ENCODE results near the gene ARHGAP15.

ARHGAP15 gene

DNA sequence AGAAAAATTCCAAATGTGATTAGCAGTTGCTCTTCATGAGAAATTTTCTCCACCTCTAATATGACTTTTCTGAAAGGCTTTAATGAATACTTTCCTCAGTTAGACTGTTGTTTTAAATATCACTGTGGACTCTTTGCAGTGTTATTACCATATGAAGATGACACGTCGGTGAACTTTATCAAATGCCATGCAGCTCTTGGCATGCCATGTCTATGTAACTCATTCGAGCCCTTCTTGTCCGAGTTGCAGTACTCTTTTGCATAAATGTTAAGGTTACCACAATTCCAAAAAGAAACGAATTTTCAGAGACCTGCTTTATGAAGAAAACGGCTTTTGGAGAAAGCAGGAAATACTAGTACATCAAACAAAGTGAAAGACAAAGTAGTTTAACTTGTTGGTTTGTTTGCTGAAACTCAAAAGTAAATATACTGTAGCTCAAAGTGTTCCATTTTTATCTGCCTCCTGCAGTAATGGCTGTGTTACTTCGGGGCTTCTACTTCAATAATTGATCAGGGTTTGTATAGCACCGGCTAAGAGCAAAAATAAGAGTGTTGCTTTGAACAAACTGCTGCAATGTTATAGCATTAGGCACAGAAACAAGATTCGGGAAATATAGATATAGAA lies 204.1 kb downstream of the ARHGAP15 start:
- in situ Hi-C loops (cut with HindIII; ENCODE audit: low sequenced_read_pairs): loop anchor here (5.0 kb wide), 1 partner anchor 46 kb away; no protein-coding TSS in a partner anchor

- in situ Hi-C loops (cut with HindIII; ENCODE audit: low sequenced_read_pairs): loop anchor here (5.0 kb wide), 1 partner anchor 47 kb away; no protein-coding TSS in a partner anchor
These were observed 204.6 kb downstream of the ARHGAP15 start for GRCh38 chr2:143333847-143334246.

- in situ Hi-C loops (cut with HindIII; ENCODE audit: low sequenced_read_pairs): loop anchor here (5.0 kb wide), 1 partner anchor 48 kb away; no protein-coding TSS in a partner anchor
These were observed 205.6 kb downstream of the ARHGAP15 start for GRCh38 chr2:143334837-143335236.

DNA sequence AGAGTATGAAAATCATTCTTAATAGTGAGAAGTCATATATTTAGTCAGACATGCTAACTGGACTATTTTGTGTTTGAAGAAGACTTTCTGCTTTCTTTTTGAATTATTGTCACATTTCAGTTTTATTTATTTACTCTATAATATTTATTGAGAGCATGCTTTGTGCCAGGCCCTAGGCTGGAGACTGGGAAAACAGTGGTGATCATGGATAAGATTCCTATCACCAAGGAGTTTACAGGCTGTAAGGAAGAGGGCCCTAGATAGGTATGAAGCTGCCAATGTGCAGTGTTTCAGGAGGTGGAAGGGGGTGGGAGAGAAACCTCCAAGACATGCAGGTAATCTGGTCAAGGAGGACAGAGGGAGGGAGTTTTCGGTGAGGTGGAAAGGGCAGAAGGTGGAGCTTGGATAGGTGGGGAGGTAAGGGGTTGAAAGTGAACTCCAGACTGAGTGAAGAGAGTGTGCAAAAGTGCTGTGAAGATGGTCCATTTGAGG lies 207.5 kb downstream of the ARHGAP15 start:
- in situ Hi-C loops (cut with HindIII; ENCODE audit: low sequenced_read_pairs): no loop called here

DNA sequence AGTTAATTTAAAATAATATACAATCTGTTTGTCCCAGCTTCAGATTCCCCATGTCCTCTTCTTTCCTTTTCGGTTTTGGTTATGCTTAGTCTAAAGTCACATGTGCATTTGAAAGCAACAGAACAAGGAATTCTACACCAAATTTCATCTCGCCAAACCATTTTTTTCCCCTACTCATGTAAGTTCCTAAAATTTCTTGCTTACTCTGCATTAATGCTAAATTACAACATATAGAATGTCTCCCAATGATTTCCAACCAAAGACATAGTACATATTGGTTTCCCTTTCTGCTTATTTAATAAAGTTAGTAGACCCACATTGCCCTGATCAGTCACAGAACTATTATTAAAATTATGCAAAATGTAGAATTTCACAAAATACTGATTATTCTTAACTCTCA lies 212.3 kb downstream of the ARHGAP15 start:
- in situ Hi-C loops (cut with HindIII; ENCODE audit: low sequenced_read_pairs): no loop called here

GRCh38 chr2:143344780-143345179 lies 215.6 kb downstream of the ARHGAP15 start:
- in situ Hi-C loops (cut with HindIII; ENCODE audit: low sequenced_read_pairs): no loop called here

DNA sequence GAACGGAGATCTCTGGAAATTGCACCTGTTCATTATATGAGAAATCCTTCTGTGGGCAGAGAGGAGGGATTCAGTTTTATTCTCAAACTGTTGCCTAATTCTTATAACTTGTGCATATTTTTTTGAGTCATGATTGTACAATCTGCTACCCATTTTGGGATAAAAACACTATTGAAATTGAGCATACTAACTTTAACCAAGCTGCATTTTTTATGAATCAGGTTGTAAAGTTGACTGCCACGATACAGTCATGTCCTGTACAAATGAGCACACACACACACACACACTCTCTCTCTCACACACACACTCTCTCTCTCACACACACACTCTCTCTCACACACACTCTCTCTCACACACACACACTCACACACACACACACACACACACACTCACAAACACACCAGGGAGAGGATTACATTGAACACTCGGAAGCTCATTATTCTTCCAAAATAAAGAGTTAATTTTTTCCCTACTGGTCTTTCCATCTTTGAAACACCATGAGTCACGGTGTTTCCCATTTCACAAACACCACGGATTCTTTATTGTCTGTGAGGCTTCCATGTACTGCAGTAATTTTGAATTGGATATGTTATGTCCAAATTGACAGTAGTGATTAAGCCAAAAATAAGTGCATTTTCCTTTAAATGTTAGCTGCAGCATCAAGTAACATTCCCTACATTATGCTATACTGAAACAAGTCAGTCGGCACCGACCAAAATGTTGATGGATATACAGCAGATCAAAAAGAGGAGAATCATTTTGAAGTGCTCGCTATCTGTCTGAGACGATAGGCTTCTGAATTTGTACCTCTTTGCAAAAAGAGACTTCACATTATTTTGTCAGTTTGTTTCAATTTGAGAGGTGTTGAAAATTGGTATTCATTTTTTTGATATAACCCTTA lies 216.9 kb downstream of the ARHGAP15 start:
- in situ Hi-C loops (cut with HindIII; ENCODE audit: low sequenced_read_pairs): no loop called here

GRCh38 chr2:143347271-143347695 lies 218.1 kb downstream of the ARHGAP15 start:
- in situ Hi-C loops (cut with HindIII; ENCODE audit: low sequenced_read_pairs): no loop called here

- in situ Hi-C loops (cut with HindIII; ENCODE audit: low sequenced_read_pairs): no loop called here
These were observed 218.7 kb downstream of the ARHGAP15 start for GRCh38 chr2:143347901-143348414.

GRCh38 chr2:143354050-143354750 lies 225.0 kb downstream of the ARHGAP15 start:
- in situ Hi-C loops (cut with HindIII; ENCODE audit: low sequenced_read_pairs): no loop called here

DNA sequence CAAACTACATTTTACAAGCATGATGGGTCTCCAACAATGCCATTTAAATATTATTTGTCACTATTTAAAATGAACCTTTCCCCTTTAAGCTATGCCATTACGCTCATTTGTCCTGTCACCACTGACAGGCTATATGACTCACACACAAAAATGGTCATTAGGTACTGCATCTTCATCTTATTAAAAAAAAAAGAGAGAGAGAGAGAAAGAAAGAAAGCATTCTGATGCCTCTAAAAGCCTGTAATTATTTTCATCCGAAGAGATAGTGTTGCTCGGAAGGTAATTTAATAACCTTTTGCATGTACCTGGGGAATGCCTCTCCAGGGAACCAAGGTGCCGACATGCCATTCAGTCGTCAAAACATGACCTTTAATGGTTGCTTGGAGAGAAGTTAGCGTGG lies 226.7 kb downstream of the ARHGAP15 start:
- in situ Hi-C loops (cut with HindIII; ENCODE audit: low sequenced_read_pairs): no loop called here

GRCh38 chr2:143356336-143356735 lies 227.1 kb downstream of the ARHGAP15 start:
- in situ Hi-C loops (cut with HindIII; ENCODE audit: low sequenced_read_pairs): no loop called here

DNA sequence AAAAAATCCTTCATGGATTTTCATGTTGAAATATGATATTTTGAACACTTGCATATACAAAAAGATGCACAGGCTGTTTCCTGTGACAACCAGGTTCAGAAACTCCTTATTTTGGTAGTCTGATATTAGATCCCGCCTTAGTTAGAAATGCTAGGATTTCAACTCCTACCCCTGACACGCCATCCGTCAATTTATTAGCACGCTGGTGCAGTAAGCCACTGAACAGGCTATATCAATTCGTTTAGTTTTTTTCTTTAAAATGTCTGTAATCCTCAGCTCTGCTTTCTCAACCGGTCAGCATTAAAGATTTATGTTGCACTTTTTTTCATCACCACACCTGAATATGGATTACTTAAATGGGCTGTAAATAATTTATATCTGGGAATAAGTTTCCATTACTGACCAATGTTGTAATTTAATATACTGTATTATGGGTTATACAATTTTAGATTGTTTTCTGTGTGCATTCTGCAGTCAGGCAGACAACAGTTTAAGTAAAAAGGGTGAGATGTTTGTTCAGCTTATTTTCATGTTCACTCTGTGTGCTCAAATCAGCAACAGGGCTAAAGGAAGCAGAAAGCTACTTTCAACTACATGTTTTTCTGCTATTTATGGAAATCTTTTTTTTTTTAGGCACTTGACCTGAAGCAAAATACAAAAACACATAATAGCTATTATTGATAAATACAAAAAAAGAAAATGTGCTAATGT lies 227.7 kb downstream of the ARHGAP15 start:
- in situ Hi-C loops (cut with HindIII; ENCODE audit: low sequenced_read_pairs): no loop called here

GRCh38 chr2:143357966-143358365 lies 228.7 kb downstream of the ARHGAP15 start:
- in situ Hi-C loops (cut with HindIII; ENCODE audit: low sequenced_read_pairs): no loop called here

GRCh38 chr2:143361346-143361745 lies 232.1 kb downstream of the ARHGAP15 start:
- in situ Hi-C loops (cut with HindIII; ENCODE audit: low sequenced_read_pairs): no loop called here

GRCh38 chr2:143371616-143372015 lies 242.4 kb downstream of the ARHGAP15 start:
- in situ Hi-C loops (cut with HindIII; ENCODE audit: low sequenced_read_pairs): no loop called here

- in situ Hi-C loops (cut with HindIII; ENCODE audit: low sequenced_read_pairs): no loop called here
These were observed 246.2 kb downstream of the ARHGAP15 start for GRCh38 chr2:143375384-143375880.

DNA sequence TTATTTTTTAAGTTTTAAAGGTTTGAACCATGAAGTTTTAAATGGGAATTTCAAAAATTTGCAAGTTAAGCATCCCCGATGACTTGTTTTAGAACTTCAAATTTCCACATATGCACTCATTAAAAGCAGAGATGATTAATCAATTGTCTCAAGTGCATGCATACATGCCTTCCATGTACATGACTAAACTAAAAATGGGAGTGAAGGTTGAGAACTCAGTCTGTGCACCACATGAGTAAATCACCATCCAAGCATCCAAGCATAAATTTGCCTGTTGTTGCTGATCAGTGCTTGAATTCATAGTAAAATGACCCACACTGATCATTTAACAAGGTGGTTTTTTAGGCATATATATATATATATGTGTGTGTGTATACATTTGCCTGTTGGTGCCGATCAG lies 249.8 kb downstream of the ARHGAP15 start:
- in situ Hi-C loops (cut with HindIII; ENCODE audit: low sequenced_read_pairs): no loop called here

DNA sequence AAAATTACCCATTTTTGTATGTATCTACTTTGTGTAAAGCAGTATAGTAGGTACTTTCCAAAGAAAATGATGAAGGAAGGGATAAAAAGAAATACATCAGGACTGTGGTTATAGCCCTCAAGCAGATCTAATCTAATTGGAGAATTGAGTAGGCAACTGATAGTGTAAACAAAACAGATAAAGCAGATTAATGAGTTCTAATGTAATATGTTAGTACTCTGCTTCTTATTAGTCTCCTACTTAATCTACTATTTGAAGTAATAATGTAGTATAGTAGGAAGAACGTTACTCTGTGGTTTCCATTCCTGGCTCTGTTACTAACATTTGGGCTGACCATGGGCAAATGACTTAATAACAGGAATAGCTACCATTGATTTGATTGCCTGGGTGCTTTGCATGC lies 250.7 kb downstream of the ARHGAP15 start:
- in situ Hi-C loops (cut with HindIII; ENCODE audit: low sequenced_read_pairs): no loop called here

GRCh38 chr2:143382573-143382972 lies 253.4 kb downstream of the ARHGAP15 start:
- in situ Hi-C loops (cut with HindIII; ENCODE audit: low sequenced_read_pairs): no loop called here
